Stimulated activated CD8-positive, alpha-beta memory T cell treated with anti-CD3 and anti-CD28 coated beads, Interleukin-4, amount 100 ng/mL, for 48 hours (primary cell): ENCODE results near the gene MESP2.

Source experiments
- DNase-seq: peaks from one replicate; pipeline ENCODE4 v3.0.0-alpha.2; 2020

MESP2 gene

DNA sequence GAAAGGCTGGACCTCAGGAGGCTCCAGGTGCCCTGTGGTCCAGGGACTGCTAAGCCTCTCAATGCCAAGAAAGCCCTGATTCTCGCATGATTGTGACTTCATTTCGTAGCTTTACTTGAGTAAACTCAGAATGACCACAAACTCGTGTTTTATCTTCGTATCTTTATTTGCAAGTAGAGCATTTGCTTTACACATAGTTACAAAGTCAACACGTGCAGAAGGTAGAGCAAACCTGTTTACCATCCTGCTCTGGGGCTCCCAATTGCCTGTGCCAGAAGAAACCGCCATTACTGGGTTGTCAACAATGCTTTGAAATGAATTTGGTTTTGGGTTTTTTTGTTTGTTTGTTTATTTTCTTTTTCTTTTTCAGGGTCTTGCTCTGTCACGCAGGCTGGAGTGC is 19.2 kb upstream of the MESP2 start:
- DNase-seq = no peak

DNA sequence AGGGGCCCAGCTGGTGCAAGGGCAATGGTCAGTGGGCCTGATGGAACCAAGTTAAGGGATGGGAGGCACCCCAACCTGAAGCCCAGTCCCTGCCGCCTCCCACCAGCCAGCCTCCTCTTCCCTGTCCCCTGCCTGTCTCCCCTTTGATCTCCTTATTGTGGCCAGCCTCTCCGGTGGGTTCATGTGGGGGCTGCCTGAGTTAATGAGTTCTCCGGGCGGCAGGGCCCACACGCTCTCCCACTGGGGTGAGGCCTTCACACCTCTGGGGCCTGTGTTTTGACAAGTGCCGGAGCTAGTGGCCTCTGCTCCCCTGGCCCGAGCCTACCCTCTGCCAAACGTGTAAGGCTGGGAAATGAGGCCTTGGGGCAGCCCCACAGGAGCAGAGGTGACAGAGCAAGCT is 17.8 kb upstream of the MESP2 start:
- no peak for DNase-seq

DNA sequence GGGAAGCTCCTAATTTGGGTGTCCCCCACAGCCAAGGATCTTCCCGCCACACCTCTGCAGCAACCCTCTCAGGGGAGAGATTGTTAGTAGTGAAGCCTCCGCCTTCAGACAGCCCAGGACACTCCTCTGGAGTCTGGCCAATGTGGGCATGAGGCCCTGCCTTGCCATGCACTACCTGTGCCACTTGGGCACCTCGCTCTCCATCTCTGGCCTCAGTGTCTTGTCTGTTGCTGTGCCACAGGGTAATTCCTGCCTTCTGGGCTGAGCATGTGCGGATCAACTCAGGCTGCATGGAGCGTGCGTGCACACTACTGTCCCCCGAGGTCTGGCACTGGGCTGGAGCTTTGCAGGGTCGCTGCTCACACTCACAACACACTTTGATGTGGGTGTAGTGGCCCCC is 17.2 kb upstream of the MESP2 start:
- DNase-seq = no peak

DNA sequence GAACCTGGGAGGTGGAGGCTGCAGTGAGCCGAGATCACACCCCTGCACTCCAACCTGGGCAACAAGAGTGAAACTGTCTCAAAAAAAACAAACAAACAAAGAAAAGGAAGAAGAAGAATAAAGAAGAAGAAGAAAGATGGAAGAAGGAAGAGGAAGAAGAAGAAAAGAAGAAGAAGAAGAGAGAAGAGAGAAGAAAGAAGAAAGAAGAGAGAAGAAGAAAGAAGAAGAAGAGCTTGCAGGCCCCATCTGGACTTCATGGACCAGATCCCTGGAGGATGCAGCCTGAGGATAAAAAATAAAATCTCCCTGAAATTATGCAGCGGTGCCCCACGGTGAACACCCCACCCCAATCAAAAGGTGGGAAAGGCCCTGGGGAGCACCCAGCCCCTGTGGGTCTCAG is 16.3 kb upstream of the MESP2 start:
- no peak for DNase-seq

DNA sequence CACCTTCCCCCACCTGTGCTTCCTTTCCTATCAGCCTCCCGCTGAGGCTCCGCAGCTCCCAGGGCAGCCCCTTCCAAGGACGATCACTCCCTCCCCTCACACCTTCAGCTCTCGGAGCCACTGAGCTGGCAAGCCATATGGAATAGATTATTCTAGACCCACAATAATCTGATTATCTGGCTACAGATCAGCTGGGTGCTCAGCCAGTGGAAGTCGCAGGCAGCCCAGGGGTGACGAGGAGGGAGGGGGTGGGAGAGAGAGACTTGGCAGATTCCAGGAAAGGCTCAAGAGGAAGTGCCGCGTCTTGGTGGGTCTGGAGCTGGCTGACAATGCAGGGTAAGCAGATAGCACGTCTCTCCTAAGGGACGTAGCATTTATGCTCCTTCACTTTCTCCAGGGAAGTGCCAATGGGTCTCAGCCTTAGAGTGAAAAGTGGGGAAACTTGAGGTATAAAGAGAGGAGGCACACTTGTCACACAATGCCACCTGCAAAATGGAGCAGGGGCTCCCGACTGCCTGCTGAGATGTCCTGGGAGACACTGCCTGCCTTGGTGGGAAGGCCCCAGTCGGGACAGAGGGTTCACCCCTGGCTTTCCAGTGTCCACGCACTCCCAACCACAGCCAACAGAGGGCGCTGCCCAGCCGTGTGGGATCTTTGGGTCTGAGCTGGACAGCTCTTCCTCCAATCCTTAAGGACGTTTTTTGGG is 15.7 kb upstream of the MESP2 start:
- peak; percentile 91 for DNase-seq

DNA sequence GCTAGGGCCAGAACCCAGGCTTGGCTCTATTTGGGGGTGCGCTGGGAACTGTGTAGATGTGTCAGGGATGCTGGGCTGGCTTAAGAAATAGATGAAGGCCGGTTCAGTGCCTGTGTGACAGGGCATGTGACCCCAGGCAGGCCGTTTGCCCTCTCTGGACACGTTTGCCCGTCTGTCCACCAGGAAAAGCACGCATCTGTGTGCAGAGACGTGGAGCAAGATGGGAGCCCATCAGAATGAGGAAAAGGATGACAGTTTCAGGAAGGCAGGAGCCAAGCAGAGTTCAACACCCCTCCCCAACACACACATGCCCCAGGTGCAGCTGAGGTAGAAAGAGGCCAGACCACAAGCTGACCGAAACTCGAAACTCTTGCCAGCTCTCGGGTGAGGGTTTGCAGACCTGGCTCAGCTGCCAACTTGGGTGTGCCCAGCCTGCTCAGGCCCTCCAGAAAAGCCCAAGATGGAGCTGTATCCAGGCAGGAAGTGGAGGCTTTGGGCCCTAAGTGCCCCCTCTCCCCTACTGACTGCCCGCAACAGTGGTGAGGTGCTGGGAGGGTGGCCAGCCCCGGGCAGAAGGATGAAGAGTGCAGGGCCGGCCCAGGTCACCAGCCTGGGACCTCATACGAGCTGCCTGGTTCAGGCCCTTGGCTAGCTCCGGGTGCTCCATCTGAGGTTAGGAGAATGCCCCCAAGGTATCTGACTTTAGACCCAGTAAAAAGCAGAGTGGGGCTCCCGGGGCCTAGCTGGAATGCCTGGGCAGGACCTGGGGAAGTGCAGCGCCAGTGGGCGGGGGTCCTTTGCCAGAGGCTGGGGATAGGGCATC is 14.9 kb upstream of the MESP2 start:
- DNase-seq = no peak

DNA sequence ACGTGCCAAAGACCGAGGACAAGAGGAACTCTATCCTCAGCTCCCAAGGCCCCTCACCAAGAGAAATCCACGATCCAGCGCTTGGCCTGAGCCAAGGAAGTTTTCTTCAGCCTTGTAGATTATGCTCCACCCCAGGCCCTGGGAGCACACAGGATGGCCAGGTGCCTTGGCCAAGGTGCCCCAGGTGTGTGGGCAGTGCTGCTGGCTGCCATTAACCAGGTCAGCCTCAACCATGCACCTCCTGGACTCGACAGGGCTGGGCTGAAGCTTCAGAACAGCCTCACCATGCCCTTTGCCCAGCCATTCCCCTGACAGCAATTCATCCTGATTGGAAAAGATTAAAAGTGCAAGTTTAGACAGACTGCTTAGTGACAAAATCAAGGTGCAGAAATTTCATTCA is 14.2 kb upstream of the MESP2 start:
- DNase-seq = no peak

DNA sequence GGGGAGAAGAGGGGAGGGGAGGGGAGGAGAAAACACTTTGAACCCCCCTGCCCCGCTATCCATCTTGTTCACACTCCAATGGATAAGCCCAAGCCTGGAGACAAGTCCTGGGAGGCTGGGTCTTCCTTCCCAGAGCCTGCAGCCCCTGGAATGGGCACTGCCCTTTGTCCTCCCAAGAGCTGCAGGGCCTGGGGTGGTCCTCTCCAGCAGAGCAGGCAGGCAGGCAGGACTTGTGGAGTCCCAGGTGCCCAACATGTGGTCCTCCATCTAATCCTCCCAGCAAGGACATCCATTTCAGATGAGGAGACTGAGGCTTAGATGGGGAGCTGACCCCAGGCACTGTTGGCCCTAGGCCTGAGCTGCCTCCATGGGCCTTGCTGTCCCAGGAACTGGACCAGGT is 10.4 kb upstream of the MESP2 start:
- DNase-seq = no peak

DNA sequence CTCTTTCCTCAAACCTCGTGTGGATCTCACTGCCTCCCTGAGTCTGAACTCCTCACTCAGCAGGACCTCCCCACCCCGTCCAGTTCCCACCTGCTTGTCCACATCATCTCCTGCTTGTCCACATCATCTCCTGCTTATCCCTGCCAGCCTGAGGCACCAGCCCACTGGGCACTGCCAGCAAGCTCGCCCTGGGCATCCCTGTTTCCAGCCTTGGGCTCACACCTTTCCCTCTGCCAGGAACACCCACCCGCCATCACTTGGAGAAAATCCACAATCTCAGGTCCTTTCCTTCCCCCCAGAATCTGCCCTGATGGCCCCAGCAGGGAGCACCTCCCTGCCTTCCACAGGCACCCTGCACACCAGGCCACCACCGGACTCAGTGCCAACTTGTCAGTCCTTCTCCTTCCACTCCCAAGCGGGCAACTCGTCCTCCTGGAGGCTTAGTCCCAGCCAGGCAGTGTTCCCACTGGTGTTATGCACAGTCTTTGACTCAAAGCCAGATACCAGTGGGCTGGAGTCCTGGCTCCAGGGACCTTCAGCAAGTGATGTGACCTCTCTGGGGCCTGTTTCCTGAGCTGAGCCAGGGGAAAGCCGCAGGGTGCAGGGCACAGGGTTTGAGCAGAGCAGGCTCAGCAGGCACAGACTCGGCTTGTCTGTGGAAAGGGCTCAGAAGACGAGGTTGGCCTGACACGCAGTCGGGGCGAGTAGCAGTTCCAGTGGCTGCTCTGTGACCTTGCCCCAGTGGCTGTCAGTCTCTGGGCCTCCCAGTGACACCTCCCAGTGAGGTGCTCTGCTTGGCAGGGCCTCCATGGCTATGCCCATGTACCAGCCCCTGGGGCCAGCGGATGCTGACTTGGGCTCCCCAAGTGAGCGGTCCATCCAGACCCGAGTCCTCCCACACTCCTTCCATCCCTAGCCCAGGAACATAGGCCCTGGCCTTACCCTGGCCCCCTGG is 9.5 kb upstream of the MESP2 start:
- no peak for DNase-seq

DNA sequence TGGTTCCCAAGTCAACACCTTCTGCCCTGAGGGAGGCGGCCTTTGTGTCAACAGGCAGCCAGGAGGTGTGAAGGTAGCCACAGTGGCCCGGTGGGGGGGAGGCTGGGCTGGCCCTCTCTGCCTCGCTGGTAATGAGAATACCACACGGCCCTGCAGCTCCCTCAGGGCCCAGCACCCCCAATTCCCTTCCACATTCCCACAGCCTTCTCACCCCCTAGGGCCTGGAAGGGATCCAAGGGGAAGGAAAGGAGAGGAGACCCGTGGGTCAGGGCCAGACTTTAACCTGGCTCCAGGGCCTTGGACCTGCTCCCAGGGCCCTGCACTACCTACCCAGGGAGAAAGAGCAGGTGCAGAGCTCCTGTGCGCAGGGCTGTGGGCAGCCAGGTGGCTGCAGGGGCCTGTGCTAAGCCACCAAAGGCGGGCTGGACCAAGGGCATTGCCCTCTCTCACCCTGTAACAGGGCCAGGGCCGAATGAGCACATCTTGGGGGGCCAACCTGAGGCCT is 8.7 kb upstream of the MESP2 start:
- no peak for DNase-seq

DNA sequence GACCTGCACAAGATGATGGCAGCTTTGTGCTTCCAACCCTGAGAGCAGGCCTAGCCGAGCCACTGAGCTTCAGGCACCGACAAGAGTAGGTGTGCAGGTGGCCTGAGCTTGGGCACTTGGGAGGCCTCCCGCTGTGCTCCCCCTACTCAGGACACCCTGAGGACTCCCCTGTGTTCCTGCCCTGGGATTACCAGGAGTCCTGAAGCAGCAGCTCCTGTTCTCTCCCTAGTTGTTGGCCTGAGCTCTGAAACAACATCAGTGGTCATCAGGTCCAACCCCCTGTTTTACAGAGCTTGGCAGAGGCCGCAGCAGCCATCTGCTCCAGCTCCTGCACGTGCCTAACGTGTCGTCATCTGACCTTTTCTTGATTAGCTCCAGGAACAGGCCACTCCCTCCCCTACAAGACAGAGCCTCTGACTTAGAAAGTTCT is 8.0 kb upstream of the MESP2 start:
- no peak for DNase-seq

DNA sequence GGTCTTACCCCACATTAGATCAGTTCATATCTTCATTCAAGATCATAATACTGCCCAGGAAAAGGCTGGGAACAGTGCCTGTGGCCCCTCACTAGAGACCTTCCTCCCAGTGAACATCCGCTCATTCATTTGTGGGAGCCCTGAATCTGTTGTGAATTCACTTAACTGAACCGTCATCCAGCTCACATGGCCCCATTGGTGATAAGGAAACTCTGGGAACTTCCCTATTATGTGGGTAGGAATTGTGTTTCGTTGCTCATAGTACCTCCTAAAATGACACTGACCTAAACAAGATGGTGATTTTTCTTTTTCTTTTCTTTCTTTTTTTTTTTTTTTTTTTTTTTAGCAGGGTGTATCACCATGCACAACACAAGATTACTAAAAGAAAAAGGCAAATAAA is 6.8 kb upstream of the MESP2 start:
- DNase-seq = no peak

DNA sequence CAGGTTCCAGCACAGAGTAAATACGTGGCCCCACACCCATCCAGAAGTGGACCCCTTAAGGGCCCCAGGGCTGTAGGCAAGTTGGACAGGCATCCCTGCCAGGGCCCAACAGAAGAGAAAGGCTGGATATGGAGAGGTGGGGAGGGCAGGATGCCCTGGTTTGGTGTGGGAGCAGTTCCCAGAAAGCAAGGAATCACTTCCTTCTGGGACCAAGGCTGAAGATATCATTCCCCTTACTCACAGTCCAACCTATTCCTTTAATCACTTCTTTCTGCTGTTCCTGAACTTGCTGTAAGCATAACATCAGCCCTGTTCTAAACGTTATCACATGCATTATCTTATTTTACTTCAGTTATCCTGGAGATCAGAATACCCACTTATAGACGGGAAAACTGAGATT is 6.1 kb upstream of the MESP2 start:
- no peak for DNase-seq

DNA sequence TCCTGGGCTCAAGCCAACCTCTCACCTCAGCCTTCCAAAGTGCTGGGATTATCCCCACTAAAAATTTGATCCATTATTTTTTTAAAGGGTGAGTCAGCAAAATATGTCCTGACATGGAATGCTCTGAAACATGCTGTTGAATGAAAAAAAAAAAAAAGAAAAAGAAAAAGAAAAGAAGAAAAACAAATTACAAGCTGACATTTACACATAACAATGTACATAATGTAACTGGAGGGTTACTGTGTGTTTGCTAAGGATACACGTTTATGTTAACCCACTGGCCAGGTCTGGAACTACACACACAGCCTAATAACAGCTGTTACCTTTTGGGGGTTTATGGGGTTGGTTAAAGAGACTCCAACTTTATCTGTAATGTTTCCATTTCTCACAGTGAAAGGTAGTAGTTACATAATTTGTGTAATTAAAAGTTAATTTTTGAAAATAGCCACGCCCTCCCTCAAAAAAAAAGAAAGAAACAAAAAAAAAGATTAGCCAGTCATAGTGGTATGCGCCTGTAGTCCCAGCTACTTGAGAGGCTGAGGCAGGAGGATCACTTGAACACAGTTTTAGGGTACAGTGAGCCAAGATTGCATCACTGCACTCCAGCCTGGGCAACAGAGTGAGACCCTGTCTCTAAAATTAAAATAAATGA is 3.1 kb upstream of the MESP2 start:
- no peak for DNase-seq

DNA sequence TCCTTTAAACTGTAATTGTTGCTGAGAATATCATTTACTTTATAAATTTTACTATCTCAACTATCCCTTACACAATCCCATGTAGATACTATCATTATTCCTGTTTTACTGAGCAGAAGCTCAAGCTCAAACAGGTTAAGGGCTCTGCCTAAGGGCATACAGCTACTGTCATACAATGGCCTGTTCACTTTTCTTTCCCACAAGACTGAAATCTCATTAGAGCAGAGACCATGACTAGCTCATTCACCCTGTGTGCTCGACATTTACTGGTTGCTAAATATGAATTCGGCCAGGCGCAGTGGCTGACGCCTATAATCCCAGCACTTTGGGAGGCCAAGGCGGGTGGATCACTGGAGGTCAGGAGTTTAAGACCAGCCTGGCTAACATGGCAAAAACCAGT is 1.6 kb upstream of the MESP2 start:
- no peak for DNase-seq

DNA sequence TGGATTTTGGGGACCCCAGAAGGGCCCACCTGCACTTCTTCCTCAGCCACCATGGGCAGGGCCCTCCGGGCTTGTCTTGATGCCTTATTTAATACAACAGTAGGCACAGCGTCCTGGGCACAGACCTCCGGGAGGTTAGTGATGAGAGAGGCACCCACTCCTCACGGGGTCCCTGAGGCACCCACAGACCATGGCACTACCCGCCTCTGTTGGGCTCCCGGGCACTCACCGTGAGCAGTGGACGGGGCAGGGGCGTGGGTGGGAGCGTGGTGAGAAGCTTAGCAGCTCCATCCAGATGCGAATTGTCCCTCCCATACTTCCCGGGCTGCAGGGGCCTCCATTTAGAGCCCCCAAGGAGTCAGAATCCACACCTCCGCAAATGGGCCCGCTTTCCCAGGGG is 317 bp upstream of the MESP2 start:
- DNase-seq = no peak

DNA sequence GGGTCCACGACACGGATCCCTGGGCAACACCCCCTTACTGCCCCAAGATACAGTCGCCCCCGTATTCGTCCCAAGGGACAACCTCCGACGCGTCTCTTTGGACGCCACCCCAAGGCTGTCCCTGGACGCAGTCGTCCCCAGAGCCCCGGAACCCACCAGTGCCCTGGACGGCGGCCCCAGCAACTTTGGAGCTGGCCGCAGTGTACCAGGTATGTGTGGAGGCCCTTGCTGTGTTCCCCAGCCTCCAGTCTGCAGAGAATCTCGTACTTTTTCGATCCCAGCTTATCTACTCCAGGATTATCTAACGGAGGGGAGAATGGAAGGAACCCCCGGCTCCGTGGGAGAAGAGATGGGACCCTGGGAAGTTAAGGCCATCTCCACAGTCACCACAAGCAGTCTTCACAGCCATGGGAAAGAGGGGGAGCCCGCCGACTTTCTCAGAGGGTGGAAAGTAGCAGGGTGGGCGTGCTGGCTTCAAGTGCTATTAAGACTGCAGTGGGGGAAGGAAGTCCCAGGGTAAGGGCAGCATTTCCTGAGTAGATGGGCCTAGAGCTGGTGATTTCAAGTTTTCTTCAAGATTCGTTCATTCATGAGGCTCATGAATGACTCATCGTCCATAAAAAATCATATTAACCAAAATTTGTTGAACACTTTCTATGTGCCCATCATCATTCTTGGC is 1.1 kb downstream of the MESP2 start:
- no peak for DNase-seq

DNA sequence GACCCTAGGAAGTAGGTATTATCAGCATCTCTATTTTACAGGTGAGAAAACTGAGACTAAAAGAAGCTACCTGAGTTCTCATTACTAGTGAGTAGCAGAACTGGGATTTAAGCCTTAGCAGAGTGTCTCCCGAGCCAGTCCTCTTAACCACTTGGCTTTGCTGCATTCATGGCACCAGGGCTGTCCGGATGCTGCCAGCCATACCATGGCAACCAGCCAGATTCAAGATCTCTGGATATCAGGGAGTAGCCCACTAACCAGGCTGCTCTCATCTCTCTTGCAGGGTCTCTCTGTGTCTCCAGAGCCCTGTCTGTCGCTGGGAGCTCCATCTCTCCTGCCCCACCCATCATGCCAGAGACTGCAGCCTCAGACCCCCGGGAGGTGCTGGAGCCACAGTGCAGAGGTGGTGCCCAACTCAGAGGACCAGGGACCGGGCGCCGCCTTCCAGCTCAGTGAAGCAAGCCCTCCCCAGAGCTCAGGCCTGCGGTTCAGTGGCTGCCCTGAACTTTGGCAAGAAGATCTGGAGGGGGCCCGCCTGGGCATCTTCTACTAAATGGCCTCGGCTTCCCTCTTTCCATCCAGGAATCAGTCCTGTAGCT is 1.7 kb downstream of the MESP2 start:
- no peak for DNase-seq

DNA sequence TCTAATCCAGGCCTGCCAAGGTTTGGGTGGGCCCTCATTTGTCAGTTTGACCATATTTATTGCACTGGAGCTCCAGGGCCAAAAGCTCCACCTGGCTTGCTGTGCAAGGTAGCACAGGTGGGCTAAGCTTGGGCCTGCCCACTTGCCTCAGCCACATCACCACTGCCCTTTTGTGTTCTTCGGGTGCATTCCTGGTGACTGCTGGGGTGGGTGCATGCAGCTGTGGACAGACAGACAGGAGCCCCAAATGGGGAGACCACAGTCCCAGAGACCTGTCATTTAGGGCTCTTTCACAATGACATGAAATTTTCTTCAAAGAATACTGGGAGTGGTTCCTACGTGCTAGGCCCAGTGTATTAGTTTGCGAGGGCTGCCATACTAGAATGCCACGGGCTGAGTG is 2.7 kb downstream of the MESP2 start:
- no peak for DNase-seq

DNA sequence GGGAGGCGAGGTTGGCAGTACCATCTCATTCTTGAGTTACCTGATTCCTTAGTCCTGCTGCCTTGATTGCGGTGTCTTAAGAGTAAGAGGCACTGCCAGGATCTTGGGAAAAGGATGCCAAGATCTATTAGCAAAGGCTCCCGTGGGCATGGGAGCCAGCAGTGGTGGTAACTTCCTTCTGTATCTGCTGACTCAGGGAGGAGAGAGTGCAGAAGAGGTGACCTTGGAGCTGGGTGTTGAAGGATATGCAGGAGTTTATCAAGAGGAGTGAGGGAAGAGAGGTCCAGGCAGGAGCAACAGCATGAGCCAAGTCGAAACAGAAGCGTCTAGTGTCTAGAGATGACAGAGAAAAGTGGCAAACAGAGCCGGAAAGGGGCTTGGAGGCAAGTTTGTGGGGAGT is 4.5 kb downstream of the MESP2 start:
- no peak for DNase-seq

DNA sequence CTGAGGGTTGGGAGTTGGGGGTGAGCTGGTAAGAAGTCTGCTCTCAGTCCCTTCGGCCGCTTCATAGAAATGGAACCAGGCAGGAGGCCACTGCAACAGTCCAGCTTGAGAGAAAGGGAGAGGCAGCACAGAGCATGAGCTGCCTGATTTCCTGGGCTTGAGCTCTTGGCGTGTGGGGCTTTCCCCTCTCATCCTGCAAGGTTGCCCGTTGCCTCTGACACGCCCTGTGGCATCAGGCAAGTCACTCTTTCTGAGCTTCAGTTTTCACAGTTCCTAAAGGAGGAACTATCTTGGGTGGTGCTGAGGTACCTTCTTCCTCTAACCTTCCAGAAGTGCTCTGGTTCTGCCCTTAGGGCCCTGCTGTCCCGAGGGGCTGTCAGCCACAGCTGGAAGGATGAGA is 4.9 kb downstream of the MESP2 start:
- no peak for DNase-seq
